ENCODE data around the gene PLCH2. TPM values are rescaled to one million over a fixed set of nuclear protein-coding genes. Genes with fewer than 3 reads are reported as not detected.

The PLCH2 gene
- total RNA-seq, 1 experiment from 2014 or later = 123 TPM

GRCh38 chr1:2427976-2428375 lies 48.1 kb upstream of the PLCH2 start:
- Mint-ChIP-seq H3K4me1 (ENCODE audit: insufficient read depth, unreplicated experiment) (no peaks in the 10 kb centered on the region), H3K4me3 (ENCODE audit: unreplicated experiment) (no peak overlapping the region), H3K27me3 (ENCODE audit: insufficient read depth, unreplicated experiment) (no peaks in the 10 kb centered on the region), H3K27ac (ENCODE audit: low read depth, unreplicated experiment) (peak overlapping the region; percentile 90), H3K36me3 (ENCODE audit: insufficient read depth, unreplicated experiment) (peaks cover 4% of the 10 kb centered on the region), H3K9me3 (ENCODE audit: unreplicated experiment) (peaks cover 6% of the 10 kb centered on the region)
- no peak for TF ChIP-seq CTCF (IDR thresholded peaks at IDR 0.05; ENCODE audit: unreplicated experiment)
- DNase-seq (ENCODE audit: unreplicated experiment) = no peak
- no TSS peak for BruUV-seq (replicated peaks)
- POLR2A ChIA-PET = interaction anchor here (1.0 to 2.6 kb wide), 6 partner anchors 15 to 158 kb away, joined by 3 to 12 read pairs (median 6); partner anchors contain the start of genes PANK4 and PEX10
- intact Hi-C loops (cut with micrococcal nuclease) = no loop called here
- CTCF ChIA-PET = interaction anchor here (0.5 to 3.9 kb wide), 6 partner anchors 13 to 1056 kb away, joined by 3 to 21 read pairs (median 3); no protein-coding TSS in a partner anchor

- ChIA-PET CTCF (interaction anchor here (0.6 to 3.9 kb wide), 5 partner anchors 13 to 791 kb away, joined by 3 to 21 read pairs (median 3); no protein-coding TSS in a partner anchor), POLR2A (interaction anchor here (0.6 to 2.6 kb wide), 9 partner anchors 15 to 197 kb away, joined by 3 to 12 read pairs (median 4); partner anchors contain the start of genes MORN1, PANK4, PEX10 and RER1)
- H3K4me3 Mint-ChIP-seq (ENCODE audit: unreplicated experiment) = peak overlapping the region; percentile 77
- DNase-seq (ENCODE audit: unreplicated experiment) = peak; percentile 79
- peak overlapping the region; percentile 90 for H3K27ac Mint-ChIP-seq (ENCODE audit: low read depth, unreplicated experiment)
- intact Hi-C loops (cut with micrococcal nuclease) = no loop called here
- TF ChIP-seq CTCF (IDR thresholded peaks at IDR 0.05; ENCODE audit: unreplicated experiment) = no peak
- peaks cover 5% of the 10 kb centered on the region for H3K36me3 Mint-ChIP-seq (ENCODE audit: insufficient read depth, unreplicated experiment)
- H3K4me1 Mint-ChIP-seq (ENCODE audit: insufficient read depth, unreplicated experiment) = no peaks in the 10 kb centered on the region
- H3K27me3 Mint-ChIP-seq (ENCODE audit: insufficient read depth, unreplicated experiment) = no peaks in the 10 kb centered on the region
- peaks cover under 1% of the 10 kb centered on the region for H3K9me3 Mint-ChIP-seq (ENCODE audit: unreplicated experiment)
- no TSS peak for BruUV-seq (replicated peaks)
Observed at GRCh38 chr1:2428490-2428889, 47.6 kb upstream of the PLCH2 start.

- Mint-ChIP-seq H3K27me3 (ENCODE audit: insufficient read depth, unreplicated experiment) (no peaks in the 10 kb centered on the region), H3K36me3 (ENCODE audit: insufficient read depth, unreplicated experiment) (peaks cover 8% of the 10 kb centered on the region), H3K27ac (ENCODE audit: low read depth, unreplicated experiment) (no peak overlapping the region), H3K9me3 (ENCODE audit: unreplicated experiment) (no peaks in the 10 kb centered on the region), H3K4me3 (ENCODE audit: unreplicated experiment) (peak overlapping the region; percentile 77), H3K4me1 (ENCODE audit: insufficient read depth, unreplicated experiment) (no peaks in the 10 kb centered on the region)
- ChIA-PET CTCF (interaction anchor here (1.0 to 2.8 kb wide), 7 partner anchors 14 to 995 kb away, joined by 3 to 14 read pairs (median 4); no protein-coding TSS in a partner anchor), POLR2A (interaction anchor here (0.6 to 2.6 kb wide), 5 partner anchors 17 to 105 kb away, joined by 3 to 12 read pairs (median 6); partner anchors contain the start of genes PANK4 and PEX10)
- no peak for DNase-seq (ENCODE audit: unreplicated experiment)
- TF ChIP-seq CTCF (IDR thresholded peaks at IDR 0.05; ENCODE audit: unreplicated experiment) = peak; percentile 47
- BruUV-seq (replicated peaks) = no TSS peak
- intact Hi-C loops (cut with micrococcal nuclease) = no loop called here
Observed at GRCh38 chr1:2429780-2430591, 46.1 kb upstream of the PLCH2 start.

- Mint-ChIP-seq H3K4me3 (ENCODE audit: unreplicated experiment) (peak overlapping the region; percentile 57), H3K27me3 (ENCODE audit: insufficient read depth, unreplicated experiment) (no peaks in the 10 kb centered on the region), H3K36me3 (ENCODE audit: insufficient read depth, unreplicated experiment) (peaks cover 13% of the 10 kb centered on the region), H3K9me3 (ENCODE audit: unreplicated experiment) (no peaks in the 10 kb centered on the region), H3K27ac (ENCODE audit: low read depth, unreplicated experiment) (no peak overlapping the region), H3K4me1 (ENCODE audit: insufficient read depth, unreplicated experiment) (no peaks in the 10 kb centered on the region)
- TF ChIP-seq CTCF (IDR thresholded peaks at IDR 0.05; ENCODE audit: unreplicated experiment) = no peak
- DNase-seq (ENCODE audit: unreplicated experiment) = no peak
- BruUV-seq (replicated peaks) = no TSS peak
- CTCF ChIA-PET = interaction anchor here (0.7 to 2.8 kb wide), 8 partner anchors 15 to 995 kb away, joined by 3 to 14 read pairs (median 4); no protein-coding TSS in a partner anchor
- intact Hi-C loops (cut with micrococcal nuclease) = no loop called here
- POLR2A ChIA-PET = interaction anchor here (1.4 kb wide), 1 partner anchor 96 kb away, joined by 6 read pairs; the partner anchor contains the start of gene PANK4
Observed at GRCh38 chr1:2430592-2430973, 45.5 kb upstream of the PLCH2 start.

Data from MCF 10A (cell line).